Raji (cell line): ENCODE measurements around the gene CELSR1.

Source experiments
- POLR2A ChIP-seq: IDR thresholded peaks from 2 replicates; pipeline ENCODE4 v1.6.1; 2011; ENCODE audit warnings: low read depth, low read length, control low read depth; ENCODE audit not compliant: insufficient read depth

Gene CELSR1

GRCh38 chr22:46418827-46419226, 118.6 kb downstream of the CELSR1 start:
- TF ChIP-seq POLR2A, result no peak

DNA sequence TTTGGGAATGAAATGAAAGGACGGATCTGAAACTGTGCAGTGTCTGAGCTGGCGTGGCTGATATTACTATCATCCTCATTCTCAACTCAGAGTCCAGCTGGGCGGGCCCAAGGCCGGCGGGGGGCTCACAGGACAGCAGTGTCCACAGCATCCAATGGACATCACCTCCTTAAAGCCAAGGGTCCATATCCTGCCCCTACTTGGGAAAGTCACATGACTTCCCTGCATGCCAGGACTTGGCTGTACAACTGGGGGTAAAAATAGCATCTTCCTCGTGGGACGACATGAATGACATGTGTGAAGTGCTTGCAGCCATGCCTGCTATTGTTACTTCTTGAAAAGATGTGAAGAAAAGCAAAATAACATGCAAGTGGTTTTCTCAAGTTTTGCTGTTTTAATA, 119.7 kb downstream of the CELSR1 start:
- TF ChIP-seq POLR2A, result no peak

- TF ChIP-seq POLR2A, result no peak
These were observed 120.4 kb downstream of the CELSR1 start for GRCh38 chr22:46416891-46417580.

DNA sequence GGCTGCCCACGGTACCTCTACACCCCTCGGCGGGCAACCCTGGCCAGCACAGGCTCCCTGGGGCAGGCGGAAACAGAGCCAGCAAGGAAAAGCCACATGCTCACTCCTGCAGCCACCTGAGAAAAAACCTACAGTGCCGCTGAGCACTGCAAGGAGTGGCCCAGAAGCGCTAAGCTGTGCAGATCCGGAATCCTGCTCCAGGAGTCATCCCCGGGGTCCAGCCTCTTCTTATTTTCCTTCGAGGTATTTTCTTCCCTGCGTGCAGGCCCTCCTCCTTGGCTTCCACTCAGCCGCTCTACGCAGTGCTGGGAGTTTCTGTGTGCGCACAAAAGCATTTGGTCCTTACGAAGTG, 120.9 kb downstream of the CELSR1 start:
- TF ChIP-seq POLR2A, result no peak

- no peak for TF ChIP-seq POLR2A
These were observed 121.5 kb downstream of the CELSR1 start for GRCh38 chr22:46415776-46416519.

- TF ChIP-seq POLR2A, result no peak
These were observed 122.7 kb downstream of the CELSR1 start for GRCh38 chr22:46414704-46415103.

DNA sequence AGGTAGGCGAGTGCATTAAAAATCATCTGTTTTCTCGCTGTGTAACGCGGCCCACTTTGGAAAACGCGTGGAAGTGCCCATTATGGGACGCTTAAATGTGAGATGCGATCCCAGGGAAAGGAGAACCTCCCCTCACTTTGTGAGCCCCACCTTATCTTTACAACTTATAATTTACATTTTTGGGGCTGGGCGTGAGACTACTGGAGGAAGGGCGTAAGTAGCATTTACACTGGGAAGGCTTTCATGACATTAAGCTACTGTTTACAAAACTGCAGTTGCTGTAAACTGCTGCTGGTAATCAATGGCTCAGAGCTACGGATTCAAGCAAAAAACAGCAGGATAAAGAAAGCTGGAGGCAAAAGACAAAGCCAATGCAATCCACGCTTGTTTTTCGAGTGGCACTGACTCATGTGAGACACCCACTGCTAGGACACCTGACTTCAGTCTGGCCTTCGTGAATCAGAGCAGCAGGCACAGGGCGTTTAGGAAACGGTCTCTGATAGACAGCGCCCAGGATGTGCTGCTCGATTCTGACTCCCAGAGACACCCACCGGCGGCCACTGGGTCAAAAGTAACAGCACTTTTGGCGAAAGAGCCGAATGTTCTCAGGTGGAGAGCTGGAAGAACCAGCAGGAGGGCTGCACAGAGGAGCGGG, 123.6 kb downstream of the CELSR1 start:
- TF ChIP-seq POLR2A, result no peak

- no peak for TF ChIP-seq POLR2A
These were observed 126.1 kb downstream of the CELSR1 start for GRCh38 chr22:46411347-46411746.

DNA sequence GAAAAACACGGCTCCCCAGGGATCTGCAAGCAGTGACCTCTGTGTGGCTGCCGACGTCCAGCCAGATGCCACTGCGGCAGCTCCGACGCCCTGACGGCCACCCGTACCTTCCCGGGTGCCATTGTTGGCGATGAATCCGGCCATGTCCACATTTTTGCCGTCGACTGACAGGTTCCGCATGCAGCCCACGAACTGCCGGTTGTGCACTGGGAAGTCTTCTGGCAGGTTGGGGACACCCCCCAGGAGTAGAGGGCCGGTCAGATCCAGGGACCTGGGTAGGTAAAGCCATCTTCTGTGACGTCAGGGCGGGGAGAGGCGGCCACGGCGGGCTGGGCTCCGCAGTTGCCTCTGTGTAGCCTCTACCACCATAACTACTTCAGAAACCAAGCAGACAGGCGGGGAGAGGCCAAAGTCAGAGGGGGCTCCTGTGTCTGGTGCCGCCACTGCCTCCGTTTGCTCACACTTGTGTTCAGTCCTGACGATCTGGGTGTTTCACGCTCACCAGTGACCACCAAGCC, 127.1 kb downstream of the CELSR1 start:
- no peak for TF ChIP-seq POLR2A

- TF ChIP-seq POLR2A, result no peak
These were observed 127.7 kb downstream of the CELSR1 start for GRCh38 chr22:46409631-46410210.

DNA sequence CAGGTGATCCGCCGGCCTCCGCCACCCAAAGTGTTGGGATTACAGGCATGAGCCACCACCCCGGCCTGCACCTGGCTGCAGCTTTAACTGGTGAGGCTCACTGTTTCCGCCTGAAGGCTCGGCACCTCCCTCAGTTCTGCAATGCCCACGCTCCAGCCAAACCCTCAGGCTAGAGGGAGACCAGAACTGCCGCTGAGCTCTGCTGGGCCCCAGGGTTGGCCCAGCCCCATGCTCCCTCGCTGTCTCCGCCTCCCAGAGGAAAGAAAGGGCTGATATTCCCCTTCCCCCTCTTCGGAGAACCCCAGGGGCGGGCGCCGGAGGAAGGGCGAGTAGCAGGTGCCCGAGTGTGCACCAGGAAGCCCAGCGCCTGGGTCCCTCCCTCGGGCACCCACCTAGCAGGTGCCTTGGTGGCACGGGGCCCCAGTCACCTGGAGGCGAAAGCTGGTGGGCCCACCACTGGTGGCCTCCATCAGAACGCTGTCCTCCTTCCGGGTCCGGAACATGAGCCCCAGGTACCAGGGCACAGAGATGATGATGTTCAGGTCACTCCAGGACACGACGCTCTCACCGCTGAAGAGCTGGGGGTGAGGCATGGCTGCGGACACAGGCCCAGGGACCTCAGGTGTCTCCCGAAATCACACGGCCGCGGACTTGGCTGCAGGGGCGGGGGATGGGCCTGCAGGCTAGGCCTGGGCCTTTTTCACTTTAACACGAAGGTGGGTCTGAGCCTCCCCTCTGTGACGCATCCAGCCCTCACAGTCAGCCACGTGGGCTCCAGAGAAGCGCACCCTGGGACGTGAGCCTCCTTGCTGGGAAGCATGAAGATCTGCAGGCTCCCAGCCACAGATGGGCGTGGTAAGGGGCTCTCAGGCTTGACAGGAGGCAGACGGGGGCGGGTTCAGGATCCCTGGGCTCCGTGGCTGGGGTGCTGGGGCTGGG, 128.6 kb downstream of the CELSR1 start:
- TF ChIP-seq POLR2A, result no peak

DNA sequence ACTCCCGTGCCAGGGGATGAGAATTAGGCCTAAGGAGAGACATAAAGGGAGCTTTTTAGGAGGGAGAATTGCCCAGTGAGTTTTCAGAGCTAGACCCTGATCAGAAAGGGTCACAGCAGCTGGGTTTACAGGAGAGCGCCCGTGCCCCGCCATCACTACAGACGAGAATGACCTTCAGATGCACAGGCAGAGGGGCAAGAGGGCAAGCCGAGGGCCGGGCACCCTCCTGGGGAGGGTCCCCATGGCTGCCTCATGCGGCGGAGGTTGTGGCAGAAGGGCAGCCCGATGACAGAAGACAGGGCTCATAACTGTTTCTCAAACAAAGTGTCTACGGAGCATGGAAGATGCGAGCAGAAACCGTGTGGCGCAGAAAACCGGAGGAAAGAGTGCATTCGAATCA, 129.7 kb downstream of the CELSR1 start:
- no peak for TF ChIP-seq POLR2A

- TF ChIP-seq POLR2A, result no peak
These were observed 130.6 kb downstream of the CELSR1 start for GRCh38 chr22:46406791-46407190.

DNA sequence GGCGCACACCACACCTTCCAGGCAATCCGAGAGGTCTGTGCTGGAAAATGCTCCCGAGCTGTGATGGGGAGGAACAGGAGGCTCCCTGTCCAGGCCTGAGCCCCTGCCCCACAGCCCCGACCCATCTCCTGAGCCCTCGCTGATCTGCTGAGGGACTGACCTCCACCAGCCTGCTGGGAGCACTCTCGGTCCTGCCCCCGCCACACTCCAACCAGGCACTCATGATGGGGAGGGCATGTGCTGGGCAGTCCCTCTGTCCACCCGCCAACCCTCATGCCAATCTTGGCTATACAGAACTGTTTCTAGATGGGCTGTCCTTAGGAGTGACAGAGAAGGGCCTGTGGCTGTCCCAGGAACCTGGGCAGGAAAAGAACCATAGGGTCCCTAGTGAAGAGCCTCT, 131.1 kb downstream of the CELSR1 start:
- no peak for TF ChIP-seq POLR2A
